Fibroblast of skin of left biceps (primary cell): ENCODE measurements around the gene TCEANC2.

Experiments
- DNase-seq, 2 experiments: peaks; one replicate each; pipeline ENCODE4 v3.0.0-alpha.2; 2013; ENCODE audit warnings: low read depth in 2 of 2

Gene TCEANC2

GRCh38 chr1:54135436-54136120 is 82.2 kb downstream of the TCEANC2 start:
- DNase-seq, result peak in 1 of 2 experiments; percentile 28

- DNase-seq, result no peak
These were observed 83.0 kb downstream of the TCEANC2 start for GRCh38 chr1:54136269-54136896.

- no peak for DNase-seq
These were observed 83.6 kb downstream of the TCEANC2 start for GRCh38 chr1:54136963-54137533.

GRCh38 chr1:54137534-54138061 is 84.2 kb downstream of the TCEANC2 start:
- DNase-seq, result peak in 1 of 2 experiments; percentile 23

- no peak for DNase-seq
These were observed 85.6 kb downstream of the TCEANC2 start for GRCh38 chr1:54138994-54139393.

GRCh38 chr1:54139711-54140110 is 86.3 kb downstream of the TCEANC2 start:
- DNase-seq, result no peak

- no peak for DNase-seq
These were observed 88.9 kb downstream of the TCEANC2 start for GRCh38 chr1:54142146-54142900.

- no peak for DNase-seq
These were observed 91.0 kb downstream of the TCEANC2 start for GRCh38 chr1:54144366-54144765.

GRCh38 chr1:54149734-54150133 is 96.3 kb downstream of the TCEANC2 start:
- no peak for DNase-seq

GRCh38 chr1:54151013-54151412 is 97.6 kb downstream of the TCEANC2 start:
- DNase-seq, result no peak

GRCh38 chr1:54152696-54153095 is 99.3 kb downstream of the TCEANC2 start, which contains the start of gene CDCP2:
Gene CDCP2, minus strand, starts transcription at chr1:54153000. Its CDS starts 78 bp downstream, at chr1:54152922.
- DNase-seq, result no peak

- peak; percentile 42 to 49 for DNase-seq
These were observed 100.4 kb downstream of the TCEANC2 start for GRCh38 chr1:54153535-54154439.
